ENCODE data around the gene FGGY.

Gene FGGY

DNA sequence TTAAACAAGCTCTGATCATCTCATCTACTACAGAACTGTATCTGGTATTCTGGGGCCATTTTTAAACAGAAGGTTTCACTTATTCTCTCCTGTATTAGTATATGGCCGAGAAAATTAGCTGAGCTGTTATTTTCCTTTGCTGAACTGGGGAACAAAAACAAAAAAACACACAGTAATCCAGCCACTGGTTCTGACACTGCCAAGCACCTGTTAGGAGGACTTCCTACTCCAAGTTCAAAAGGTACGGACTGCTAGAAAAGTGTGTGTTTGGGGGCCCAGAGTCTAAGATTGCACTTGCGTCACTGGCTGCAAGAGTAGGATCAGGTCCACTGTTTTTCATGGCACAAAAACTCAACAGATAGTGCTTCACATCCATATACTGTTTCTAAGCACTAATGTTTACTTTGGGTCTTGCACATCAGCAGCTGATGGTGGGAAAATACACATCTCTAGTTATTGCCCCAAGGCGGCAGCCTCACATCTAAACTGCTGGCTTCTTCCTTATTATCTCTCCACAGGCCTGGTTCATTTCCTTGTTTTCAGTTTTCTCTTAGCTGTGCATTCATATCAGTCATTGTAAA is 226.1 kb downstream of the FGGY start:
- Histone ChIP-seq H3K27me3 (no peaks in the 10 kb centered on the region), H3K36me3 (no peaks in the 10 kb centered on the region), H3K9me3 (no peaks in the 10 kb centered on the region), H3K4me3 (ENCODE audit: low read depth, low read length) (no peak overlapping the region), H3K4me1 (no peaks in the 10 kb centered on the region)
- TF ChIP-seq, protein P1, sequence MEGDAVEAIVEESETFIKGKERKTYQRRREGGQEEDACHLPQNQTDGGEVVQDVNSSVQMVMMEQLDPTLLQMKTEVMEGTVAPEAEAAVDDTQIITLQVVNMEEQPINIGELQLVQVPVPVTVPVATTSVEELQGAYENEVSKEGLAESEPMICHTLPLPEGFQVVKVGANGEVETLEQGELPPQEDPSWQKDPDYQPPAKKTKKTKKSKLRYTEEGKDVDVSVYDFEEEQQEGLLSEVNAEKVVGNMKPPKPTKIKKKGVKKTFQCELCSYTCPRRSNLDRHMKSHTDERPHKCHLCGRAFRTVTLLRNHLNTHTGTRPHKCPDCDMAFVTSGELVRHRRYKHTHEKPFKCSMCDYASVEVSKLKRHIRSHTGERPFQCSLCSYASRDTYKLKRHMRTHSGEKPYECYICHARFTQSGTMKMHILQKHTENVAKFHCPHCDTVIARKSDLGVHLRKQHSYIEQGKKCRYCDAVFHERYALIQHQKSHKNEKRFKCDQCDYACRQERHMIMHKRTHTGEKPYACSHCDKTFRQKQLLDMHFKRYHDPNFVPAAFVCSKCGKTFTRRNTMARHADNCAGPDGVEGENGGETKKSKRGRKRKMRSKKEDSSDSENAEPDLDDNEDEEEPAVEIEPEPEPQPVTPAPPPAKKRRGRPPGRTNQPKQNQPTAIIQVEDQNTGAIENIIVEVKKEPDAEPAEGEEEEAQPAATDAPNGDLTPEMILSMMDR (IDR thresholded peaks at IDR 0.05; ENCODE audit: low read depth, low read length): no peak
- DNase-seq: no peak

DNA sequence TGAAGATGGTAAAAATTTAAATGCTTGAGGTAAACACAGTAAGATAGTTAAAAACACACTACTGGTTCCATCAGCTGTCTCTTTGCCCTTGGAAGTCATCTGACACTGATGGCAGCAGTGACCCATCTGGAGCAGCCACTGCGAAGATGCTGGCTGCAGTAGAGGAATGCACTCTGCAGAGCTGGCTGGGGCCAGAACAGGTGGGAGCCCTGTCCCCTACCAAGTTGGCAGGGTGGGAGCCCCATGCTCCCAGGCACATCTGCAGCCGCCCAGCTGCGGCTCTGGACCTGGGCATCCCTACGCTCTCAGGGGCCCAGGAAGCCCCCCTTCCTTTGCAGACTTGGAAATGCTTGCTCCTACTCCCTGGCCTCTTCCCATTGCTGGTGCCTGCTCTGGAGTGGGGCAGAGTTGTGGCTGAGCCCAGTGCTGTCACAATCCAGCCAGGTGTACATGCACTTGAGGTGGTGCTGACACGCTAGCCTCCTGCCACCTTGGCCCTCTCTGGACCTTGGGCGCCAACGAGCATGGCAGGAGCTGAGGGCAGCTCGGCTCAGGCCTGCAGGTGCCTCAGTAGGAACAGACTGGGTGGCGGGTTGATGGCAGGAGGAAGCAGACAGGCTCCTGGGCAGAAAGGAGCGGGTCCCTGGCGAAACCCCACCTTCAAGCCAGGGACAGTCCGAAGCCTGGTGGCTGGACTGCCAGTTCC is 227.0 kb downstream of the FGGY start:
- no peaks in the 10 kb centered on the region for H3K4me1 ChIP-seq
- no peaks in the 10 kb centered on the region for H3K9me3 ChIP-seq
- no peak for DNase-seq
- H3K4me3 ChIP-seq (ENCODE audit: low read depth, low read length): no peak overlapping the region
- H3K36me3 ChIP-seq: no peaks in the 10 kb centered on the region
- H3K27me3 ChIP-seq: no peaks in the 10 kb centered on the region
- TF ChIP-seq, protein P1 (IDR thresholded peaks at IDR 0.05; ENCODE audit: low read depth, low read length): no peak

DNA sequence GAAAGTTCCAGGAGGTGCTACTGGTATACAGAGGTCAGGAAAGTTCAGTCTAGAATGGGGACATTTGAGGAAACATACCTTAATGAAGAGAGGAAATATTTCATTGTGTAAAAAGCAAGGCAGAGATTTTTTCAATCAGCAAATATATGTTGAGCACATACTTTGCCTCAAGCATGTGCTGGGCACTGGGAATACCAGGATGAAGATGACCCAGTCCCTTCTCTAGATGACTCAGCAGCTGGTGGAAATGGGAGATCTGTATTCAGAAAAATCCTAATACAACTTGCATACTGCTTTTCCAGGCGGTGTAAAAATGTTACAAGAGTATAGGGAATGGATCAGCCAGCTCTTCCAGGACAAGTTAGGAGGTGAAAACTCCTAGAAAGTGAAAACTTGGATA is 229.3 kb downstream of the FGGY start:
- Histone ChIP-seq H3K4me1 (no peaks in the 10 kb centered on the region), H3K9me3 (no peaks in the 10 kb centered on the region), H3K27me3 (no peaks in the 10 kb centered on the region), H3K36me3 (no peaks in the 10 kb centered on the region), H3K4me3 (ENCODE audit: low read depth, low read length) (no peak overlapping the region)
- DNase-seq: no peak
- TF ChIP-seq, protein P1 (IDR thresholded peaks at IDR 0.05; ENCODE audit: low read depth, low read length): no peak

DNA sequence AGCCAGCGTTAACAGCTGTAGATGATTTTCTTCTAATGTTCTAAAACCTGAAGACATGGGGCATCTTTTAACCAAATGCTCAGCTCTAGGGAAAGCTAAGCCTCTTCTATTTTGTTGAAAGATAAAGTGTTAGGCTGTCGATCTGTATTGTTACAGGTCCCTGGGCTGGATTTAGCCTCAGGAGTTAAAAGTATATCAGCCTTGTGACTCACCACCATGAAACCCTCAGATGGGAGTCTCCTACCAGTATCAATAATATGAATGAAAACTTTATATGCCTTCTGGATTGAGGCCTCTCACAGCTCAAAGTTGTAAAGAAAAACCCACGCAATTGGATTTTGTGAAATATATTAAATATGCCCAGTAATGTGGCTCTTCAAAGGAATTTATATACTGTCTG is 231.6 kb downstream of the FGGY start:
- no peaks in the 10 kb centered on the region for H3K36me3 ChIP-seq
- no peaks in the 10 kb centered on the region for H3K27me3 ChIP-seq
- H3K4me1 ChIP-seq: no peaks in the 10 kb centered on the region
- no peak overlapping the region for H3K4me3 ChIP-seq (ENCODE audit: low read depth, low read length)
- no peak for DNase-seq
- TF ChIP-seq, protein P1 (IDR thresholded peaks at IDR 0.05; ENCODE audit: low read depth, low read length): no peak
- no peaks in the 10 kb centered on the region for H3K9me3 ChIP-seq

DNA sequence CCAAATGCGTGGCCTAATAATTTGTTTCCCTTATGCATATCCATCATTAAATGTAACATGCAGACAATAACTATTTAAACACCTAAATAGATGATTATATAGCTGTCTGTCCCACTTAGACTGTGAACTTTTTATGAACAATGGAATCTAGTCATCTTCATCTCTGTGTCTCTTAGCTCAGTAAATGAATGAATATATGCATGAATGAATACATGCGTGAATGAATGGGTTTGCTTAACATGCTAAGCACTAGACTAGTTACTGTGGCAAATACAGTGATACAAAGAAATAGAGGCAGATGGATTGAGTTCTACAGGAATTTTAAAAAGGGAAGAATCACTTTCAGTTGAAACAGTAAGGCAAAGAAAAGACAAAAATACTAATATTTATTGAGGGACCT is 232.0 kb downstream of the FGGY start:
- TF ChIP-seq, protein P1 (IDR thresholded peaks at IDR 0.05; ENCODE audit: low read depth, low read length): no peak
- DNase-seq: no peak
- Histone ChIP-seq H3K9me3 (no peaks in the 10 kb centered on the region), H3K36me3 (no peaks in the 10 kb centered on the region), H3K27me3 (no peaks in the 10 kb centered on the region), H3K4me3 (ENCODE audit: low read depth, low read length) (no peak overlapping the region), H3K4me1 (no peaks in the 10 kb centered on the region)

DNA sequence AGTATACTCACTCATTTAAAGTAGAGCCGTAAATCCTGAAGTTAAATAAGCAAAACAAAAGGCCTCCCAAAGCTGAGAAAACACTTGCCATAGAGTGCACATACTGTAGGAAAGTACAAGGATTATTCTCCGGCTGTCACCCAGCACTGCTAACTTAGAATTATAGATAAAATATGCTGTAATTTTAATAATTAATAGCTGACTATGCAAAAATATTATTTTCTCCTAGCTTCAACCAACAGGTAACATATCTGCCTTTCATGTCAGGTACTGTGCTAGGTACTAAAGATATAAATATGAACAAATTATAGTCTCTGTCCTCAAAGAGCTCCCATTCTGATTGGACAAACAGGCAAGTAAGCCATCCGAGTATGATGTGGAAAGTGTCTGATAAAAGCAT is 233.2 kb downstream of the FGGY start:
- TF ChIP-seq, protein P1 (IDR thresholded peaks at IDR 0.05; ENCODE audit: low read depth, low read length): no peak
- DNase-seq: no peak
- no peaks in the 10 kb centered on the region for H3K9me3 ChIP-seq
- no peaks in the 10 kb centered on the region for H3K36me3 ChIP-seq
- no peak overlapping the region for H3K4me3 ChIP-seq (ENCODE audit: low read depth, low read length)
- no peaks in the 10 kb centered on the region for H3K4me1 ChIP-seq
- H3K27me3 ChIP-seq: no peaks in the 10 kb centered on the region
